Activated T-cell treated with anti-CD3 and anti-CD28 coated beads, Interleukin-2, amount 50 U/mL, for 72 hours (primary cell): ENCODE data around the gene ESPN. TPM values are rescaled to one million over a fixed set of nuclear protein-coding genes. Genes with fewer than 3 reads are reported as not detected.
A peak's percentile ranks its signal among the peaks of the same experiment; 100 is the strongest.
"Not testable (repeated sequence)": the region's sequence is repeated elsewhere in the genome, so short reads cannot be mapped to it uniquely, and the experiment has no call there.

Experiments used
- ATAC-seq, 2 donors: fragments of 150-1000 bp; cut with Tn5 transposase; replicated peaks in 1 of 2; 2 replicates each; pipeline ENCODE4 v1.10.0; 2021; ENCODE audit warnings: moderate library complexity in 2 of 2, mild to moderate bottlenecking in 1 of 2
- DNase-seq, 2 donors: peaks; one replicate each; pipeline ENCODE4 v3.0.0; 2021 to 2022; ENCODE audit warnings: mixed read lengths in 1 of 2
- H3K27ac Mint-ChIP-seq: one replicate; pipeline ENCODE4 v1.8.0; 2022; ENCODE audit warnings: mild to moderate bottlenecking, moderate library complexity, mixed read lengths
- H3K27me3 Mint-ChIP-seq: one replicate; pipeline ENCODE4 v1.8.0; 2022; ENCODE audit warnings: low read depth, mixed read lengths
- H3K36me3 Mint-ChIP-seq, 2 donors: one replicate each; pipeline ENCODE4 v1.8.0; 2022; ENCODE audit warnings: mixed read lengths in 2 of 2, mild to moderate bottlenecking in 1 of 2; ENCODE audit not compliant: insufficient read depth in 2 of 2
- H3K4me1 Mint-ChIP-seq: one replicate; pipeline ENCODE4 v1.8.0; 2022; ENCODE audit warnings: low read depth, mixed read lengths
- H3K4me3 Mint-ChIP-seq, 2 donors: one replicate each; pipeline ENCODE4 v1.8.0; 2022; ENCODE audit warnings: mild to moderate bottlenecking in 2 of 2, mixed read lengths in 2 of 2, moderate library complexity in 2 of 2
- H3K9me3 Mint-ChIP-seq, 2 donors: one replicate each; pipeline ENCODE4 v1.8.0; 2022; ENCODE audit warnings: mixed read lengths in 2 of 2
- total RNA-seq, 2 donors: library from RNA; stranded (reverse); gene quantifications; one replicate each; pipeline ENCODE4 v1.2.3, GENCODE V29; 2022

ESPN gene
- total RNA-seq, 2 donors from 2014 or later, result 1.3 to 2.0 TPM

DNA sequence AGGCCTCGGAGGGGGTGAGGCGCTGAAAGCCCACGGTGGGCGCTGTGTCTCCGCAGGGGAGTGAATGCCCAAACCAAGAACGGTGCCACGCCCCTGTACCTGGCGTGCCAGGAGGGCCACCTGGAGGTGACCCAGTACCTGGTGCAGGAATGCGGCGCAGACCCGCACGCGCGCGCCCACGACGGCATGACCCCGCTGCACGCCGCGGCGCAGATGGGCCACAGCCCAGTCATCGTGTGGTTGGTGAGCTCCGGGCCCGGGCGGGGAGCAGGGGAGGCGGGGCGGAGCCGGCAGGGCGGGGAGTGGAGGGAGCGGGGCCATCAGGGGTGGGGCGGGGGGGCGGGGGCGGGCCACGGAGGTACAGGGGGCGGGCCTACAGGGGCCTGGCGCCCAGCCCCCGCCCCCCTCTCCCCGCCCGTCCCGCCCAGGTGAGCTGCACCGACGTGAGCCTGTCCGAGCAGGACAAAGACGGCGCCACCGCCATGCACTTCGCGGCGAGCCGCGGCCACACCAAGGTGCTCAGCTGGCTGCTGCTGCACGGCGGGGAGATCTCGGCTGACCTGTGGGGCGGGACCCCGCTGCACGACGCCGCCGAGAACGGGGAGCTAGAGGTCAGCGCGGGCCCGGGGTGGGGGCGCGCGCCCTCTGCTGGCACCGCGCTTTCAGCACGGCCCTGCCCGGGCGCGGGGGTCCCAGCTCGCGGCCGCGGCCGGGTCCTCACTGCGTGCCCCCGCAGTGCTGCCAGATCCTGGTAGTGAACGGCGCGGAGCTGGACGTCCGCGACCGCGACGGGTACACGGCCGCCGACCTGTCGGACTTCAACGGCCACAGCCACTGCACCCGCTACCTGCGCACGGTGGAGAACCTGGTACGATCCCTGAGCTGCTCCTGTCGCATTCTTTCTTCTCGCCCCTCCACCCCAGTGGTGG is 15.9 kb downstream of the ESPN start:
- peak; percentile 82 to 89 for DNase-seq
- peak; percentile 93 to 94 for ATAC-seq
- Mint-ChIP-seq H3K27ac (no peak overlapping the region), H3K36me3 (no peaks in the 10 kb centered on the region), H3K4me3 (peak overlapping the region; percentile 66 to 78), H3K27me3 (peaks cover 45% of the 10 kb centered on the region), H3K4me1 (peaks cover 11% of the 10 kb centered on the region), H3K9me3 (no peaks in the 10 kb centered on the region)

DNA sequence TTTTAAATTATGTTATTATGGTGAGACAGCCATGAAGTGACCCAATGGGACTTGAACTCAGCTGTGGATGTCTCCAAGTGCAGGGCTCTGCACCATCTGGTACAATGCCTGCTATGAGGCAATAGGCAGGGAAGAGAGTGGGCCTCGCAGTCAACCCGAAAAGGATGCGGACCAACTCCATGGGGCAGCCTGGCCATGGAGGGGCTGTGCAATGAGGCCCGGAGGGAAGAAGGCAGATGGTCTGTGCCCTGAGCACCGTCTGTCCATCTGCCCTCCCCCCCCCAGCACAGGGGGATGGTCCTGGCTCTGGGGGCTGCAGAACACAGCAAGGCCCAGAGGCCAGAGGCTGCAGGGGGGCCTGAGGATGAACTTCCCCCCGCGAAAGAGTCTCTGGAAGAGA is 17.0 kb downstream of the ESPN start:
- peaks cover 11% of the 10 kb centered on the region for H3K4me1 Mint-ChIP-seq
- no peaks in the 10 kb centered on the region for H3K36me3 Mint-ChIP-seq
- DNase-seq (no peak), ATAC-seq (no peak)
- H3K27me3 Mint-ChIP-seq, result peaks cover 56% of the 10 kb centered on the region
- no peaks in the 10 kb centered on the region for H3K9me3 Mint-ChIP-seq
- H3K27ac Mint-ChIP-seq, result no peak overlapping the region
- no peak overlapping the region for H3K4me3 Mint-ChIP-seq

DNA sequence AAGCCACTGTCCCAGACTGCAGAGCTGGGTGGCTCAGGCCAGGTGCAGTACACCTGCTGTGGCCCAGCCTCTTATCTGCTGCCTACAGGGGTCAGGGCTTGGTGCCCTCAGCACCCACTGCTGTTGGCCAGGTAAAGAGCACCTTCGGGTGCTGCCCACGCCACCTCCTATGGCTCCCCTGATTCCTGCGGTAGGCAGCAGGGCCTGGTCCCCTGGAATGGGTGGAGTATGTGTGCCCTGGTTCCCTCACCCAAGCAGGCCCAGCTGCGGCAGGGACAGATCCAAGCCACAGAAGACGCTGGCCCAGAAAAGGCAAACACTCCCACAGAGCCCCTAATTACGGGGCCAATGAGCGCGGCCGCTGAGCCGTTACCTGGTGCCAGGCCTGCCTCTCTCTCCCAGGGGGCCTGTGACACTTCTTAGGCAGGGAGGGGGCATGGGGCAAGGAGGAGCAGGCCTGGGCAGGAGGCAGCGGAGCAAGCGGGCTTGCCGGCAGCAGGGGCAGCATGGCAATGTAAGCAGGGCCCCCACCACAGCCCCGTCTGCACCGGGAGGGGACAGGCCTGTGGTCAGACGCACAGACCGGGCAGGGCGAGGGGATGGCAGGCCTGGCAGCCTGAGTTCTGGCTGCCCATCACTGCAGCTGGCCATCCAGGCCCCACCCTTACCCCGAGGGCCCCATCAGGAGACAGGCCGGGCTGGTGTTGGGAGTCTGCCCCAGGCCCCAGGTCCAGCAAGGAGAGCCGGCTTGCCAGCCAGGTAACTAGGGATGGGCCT is 19.0 kb downstream of the ESPN start:
- Mint-ChIP-seq H3K27me3 (peaks cover 45% of the 10 kb centered on the region), H3K4me1 (peaks cover 16% of the 10 kb centered on the region), H3K9me3 (no peaks in the 10 kb centered on the region), H3K36me3 (no peaks in the 10 kb centered on the region), H3K27ac (no peak overlapping the region), H3K4me3 (no peak overlapping the region)
- ATAC-seq (no peak), DNase-seq (no peak)

DNA sequence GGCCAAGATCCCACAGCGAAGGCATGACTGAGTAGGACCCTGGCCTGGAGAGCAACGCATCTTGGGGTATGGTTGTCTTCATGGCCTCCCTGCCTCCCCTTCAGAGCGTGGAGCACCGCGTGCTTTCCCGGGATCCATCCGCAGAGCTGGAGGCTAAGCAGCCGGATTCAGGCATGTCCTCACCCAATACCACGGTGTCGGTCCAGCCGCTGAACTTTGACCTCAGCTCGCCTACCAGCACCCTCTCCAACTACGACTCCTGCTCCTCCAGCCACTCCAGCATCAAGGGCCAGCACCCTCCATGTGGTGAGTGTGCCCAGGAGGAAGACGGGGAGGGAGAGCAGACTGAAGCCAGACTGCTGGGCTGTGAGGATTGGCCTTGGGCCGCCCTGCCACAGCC is 19.8 kb downstream of the ESPN start:
- no peaks in the 10 kb centered on the region for H3K36me3 Mint-ChIP-seq
- ATAC-seq (no peak), DNase-seq (no peak)
- H3K4me1 Mint-ChIP-seq, result peaks cover 17% of the 10 kb centered on the region
- peaks cover 42% of the 10 kb centered on the region for H3K27me3 Mint-ChIP-seq
- H3K4me3 Mint-ChIP-seq, result no peak overlapping the region
- no peak overlapping the region for H3K27ac Mint-ChIP-seq
- H3K9me3 Mint-ChIP-seq, result no peaks in the 10 kb centered on the region

DNA sequence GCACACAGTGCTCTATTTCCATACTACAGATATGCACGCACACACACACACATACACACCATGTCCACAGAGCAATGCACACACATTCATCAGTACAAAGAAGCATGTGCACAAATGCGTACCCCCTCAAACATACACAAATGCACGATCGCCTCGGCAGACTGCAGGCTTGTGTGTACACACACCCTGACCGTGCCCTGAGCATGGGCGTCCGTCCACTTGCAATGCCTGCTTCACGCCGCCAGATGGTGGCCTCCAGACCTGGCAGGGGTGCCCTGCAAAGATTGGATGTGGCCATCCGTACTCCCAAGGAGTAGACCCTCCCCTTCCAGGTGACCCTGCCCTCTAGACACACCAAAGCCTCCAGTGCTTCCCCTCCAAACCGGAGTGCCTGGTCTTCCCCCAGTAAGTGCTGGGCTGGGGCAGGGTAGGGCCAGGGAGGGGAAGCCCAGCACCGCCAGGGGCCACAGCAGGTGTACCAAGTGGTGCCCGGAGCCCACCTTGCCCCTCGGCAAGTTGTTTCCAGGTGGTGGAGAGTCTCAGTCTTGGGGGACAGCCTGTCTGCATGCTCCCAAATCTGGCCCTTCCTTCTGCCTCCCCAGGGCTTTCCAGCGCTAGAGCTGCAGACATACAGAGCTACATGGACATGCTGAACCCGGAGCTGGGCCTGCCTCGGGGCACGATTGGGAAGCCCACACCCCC is 20.6 kb downstream of the ESPN start:
- H3K36me3 Mint-ChIP-seq, result no peaks in the 10 kb centered on the region

DNA sequence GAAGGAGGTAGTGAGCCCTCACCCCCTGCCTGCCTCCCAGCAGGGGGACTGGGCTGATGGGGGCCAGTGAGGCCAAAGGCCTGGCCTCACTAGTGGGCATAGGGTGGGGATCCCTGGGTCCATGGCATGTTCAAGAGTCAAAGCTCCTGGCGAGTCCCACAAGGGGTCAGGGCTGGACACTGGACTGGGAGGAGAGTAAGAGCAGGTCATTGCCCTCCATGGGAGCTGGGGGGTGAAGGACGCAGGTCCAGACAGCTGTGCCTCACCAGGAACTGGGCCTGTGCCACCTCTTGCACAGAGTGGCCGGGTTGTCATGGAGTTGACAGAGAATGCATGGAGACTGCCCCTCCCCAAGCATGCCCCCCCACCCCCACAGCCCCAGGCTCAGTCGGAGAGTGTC is 21.4 kb downstream of the ESPN start:
- not testable (repeated sequence) for H3K36me3 Mint-ChIP-seq, ATAC-seq, H3K27ac Mint-ChIP-seq, H3K9me3 Mint-ChIP-seq, H3K4me3 Mint-ChIP-seq, DNase-seq
- peaks cover 21% of the 10 kb centered on the region for H3K4me1 Mint-ChIP-seq
- peaks cover 53% of the 10 kb centered on the region for H3K27me3 Mint-ChIP-seq

More for the DNA sequence above, 20.6 kb downstream of the ESPN start:
- DNase-seq, result peak; percentile 52 to 53
- H3K27me3 Mint-ChIP-seq, result peaks cover 47% of the 10 kb centered on the region
- H3K4me1 Mint-ChIP-seq, result peaks cover 21% of the 10 kb centered on the region
- H3K9me3 Mint-ChIP-seq, result no peaks in the 10 kb centered on the region
- H3K4me3 Mint-ChIP-seq, result no peak overlapping the region
- H3K27ac Mint-ChIP-seq, result no peak overlapping the region
- ATAC-seq, result no peak

DNA sequence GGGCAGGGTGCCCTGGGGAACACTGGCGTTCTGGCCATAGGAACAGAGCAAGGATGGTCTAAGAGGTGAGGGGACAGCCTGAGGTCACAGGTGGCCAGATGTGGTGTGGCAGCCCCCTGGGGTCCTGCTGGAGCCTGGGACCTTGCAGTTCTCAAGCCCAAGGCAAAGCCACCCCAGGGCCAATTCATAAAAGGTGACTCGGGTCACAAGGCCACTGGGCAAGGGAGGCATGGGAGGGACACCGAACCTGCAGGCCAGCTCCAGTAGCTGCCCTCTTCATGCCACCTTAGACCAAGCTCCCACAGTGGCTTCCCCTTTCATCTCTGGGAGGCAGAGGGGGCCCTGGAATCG is 22.1 kb downstream of the ESPN start:
- Mint-ChIP-seq H3K9me3 (no peaks in the 10 kb centered on the region), H3K27me3 (peaks cover 48% of the 10 kb centered on the region), H3K4me1 (peaks cover 21% of the 10 kb centered on the region), H3K27ac (no peak overlapping the region), H3K36me3 (no peaks in the 10 kb centered on the region), H3K4me3 (peak overlapping the region in 1 of 2 donors; percentile 62)
- ATAC-seq (no peak), DNase-seq (no peak)

DNA sequence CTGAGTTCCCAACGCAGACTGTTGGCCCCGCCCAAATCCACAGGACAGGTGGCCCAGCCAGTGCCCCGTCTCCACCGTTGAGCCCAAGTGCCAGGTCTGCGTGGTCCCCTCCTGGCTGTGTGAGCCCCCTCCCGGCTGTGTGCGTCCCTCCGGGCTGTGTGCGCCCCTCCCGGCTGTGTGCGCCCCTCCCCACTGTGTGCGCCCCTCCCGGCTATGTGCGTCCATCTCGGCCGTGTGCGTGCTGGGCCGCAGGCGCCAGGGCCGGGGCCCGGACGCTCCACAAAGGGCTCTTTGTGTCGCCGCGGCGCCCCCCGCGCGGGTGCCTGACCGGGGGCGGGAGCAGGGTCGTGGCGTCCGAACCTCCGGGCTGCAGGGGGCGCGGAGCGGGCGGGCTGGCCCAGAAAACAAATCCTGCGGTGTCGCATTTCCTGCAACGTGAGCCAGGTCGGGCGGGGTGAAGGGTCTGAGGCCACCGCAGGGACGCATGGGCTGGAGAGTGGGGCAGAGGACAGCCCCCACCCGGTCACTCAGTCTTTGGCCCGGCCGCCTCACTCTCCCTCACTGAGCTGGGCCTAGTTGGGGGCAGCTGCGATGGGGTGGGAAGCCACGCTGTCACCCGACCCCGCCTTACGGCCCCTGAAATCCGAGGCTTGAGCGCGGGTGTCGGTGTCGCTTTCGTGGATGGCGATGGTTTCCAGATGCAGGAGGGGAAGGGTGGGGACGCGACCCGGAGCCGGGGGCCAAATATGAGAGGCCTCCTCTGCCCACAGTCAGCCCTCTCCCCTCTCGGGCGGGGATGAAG is 22.6 kb downstream of the ESPN start:
- Mint-ChIP-seq H3K36me3 (no peaks in the 10 kb centered on the region), H3K9me3 (no peaks in the 10 kb centered on the region), H3K27ac (no peak overlapping the region), H3K27me3 (peaks cover 47% of the 10 kb centered on the region), H3K4me3 (peak overlapping the region; percentile 51 to 57), H3K4me1 (peaks cover 21% of the 10 kb centered on the region)
- DNase-seq, result no peak
- ATAC-seq, result no peak

DNA sequence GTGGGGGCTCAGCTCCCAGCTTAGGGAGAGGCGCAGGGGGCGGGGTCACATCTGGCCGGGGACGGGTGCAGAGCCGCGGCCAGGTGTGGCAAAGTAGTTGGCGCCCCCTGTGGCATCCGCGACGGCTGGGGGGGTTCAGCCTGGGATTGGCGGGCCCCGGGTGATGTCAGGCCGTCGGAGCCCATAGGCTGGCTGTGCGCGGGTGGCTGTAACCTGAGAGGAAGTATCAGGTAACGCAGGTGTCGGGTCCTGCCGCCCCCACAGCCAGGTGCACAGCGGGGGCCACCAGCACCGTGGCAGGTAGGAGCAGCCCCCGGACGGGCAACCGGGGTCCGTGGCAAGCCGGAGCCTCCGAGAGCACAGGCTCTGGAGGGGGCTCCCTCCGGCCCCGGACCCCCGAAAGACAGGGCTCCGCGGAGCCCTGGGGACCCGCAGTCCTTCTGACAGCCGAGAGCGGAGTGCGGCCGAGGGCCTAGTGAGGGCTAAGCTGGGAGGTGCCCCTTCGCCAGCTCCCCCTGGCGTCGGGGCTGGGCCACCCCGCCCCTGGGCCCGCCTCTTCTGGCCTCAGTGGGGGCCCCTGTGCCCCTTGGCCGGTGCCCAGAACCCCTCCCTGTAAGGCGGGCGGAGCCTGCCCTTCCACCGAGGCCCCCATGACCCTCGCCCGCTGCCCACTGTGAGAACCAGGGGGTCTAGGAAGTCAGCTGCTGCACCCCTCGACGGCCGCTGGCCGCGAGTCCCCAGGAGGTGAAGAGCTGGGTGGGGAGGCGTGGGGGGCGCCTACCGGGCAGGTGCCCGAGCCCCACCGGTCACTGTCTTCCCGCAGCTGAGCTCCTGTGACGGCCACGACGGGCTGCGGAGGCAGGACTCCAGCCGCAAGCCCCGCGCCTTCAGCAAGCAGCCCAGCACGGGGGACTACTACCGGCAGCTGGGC is 23.5 kb downstream of the ESPN start:
- Mint-ChIP-seq H3K36me3 (no peaks in the 10 kb centered on the region), H3K9me3 (no peaks in the 10 kb centered on the region), H3K27ac (no peak overlapping the region), H3K4me1 (peaks cover 25% of the 10 kb centered on the region), H3K4me3 (peak overlapping the region; percentile 51 to 57), H3K27me3 (peaks cover 55% of the 10 kb centered on the region)
- DNase-seq (no peak), ATAC-seq (peak; percentile 42 to 58)

DNA sequence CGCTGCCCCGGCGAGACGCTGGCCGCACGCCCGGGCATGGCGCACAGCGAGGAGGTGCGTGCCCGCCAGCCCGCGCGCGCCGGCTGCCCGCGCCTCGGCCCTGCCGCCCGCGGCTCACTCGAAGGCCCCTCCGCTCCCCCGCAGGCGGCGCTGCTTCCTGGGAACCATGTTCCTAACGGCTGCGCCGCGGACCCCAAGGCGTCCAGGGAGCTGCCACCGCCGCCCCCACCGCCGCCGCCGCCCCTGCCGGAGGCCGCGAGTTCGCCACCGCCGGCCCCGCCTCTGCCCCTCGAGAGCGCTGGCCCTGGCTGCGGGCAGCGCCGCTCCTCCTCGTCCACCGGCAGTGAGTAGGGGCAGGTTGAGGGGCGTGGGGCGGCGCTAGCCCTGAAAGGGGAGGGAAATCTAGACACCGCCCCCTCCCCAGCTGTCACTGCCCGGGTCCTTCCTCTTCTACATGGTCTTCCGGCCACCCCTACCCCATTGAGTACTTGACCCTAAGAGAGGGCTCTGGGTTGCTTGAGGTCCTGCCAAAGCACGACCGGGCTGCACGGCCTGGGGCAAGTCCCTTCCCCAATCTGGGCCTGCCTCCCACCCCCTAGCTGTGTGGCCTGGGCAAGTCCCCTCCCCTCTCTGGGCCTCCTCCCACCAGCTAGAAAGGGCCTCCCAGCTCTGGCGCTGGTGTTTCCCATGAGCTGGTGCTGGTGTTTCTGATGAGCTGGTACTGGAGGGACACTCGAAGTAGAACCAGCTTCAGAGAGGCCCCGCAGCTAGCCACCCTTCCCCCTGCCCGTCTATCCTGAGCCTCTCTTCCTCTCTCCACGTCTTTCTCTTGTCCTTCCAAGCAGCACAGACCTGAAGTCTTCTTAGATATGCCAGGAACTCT is 24.4 kb downstream of the ESPN start:
- no peaks in the 10 kb centered on the region for H3K36me3 Mint-ChIP-seq
- H3K27me3 Mint-ChIP-seq, result peaks cover 63% of the 10 kb centered on the region
- peak; percentile 59 for ATAC-seq
- peak in 1 of 2 donors; percentile 41 for DNase-seq
- no peaks in the 10 kb centered on the region for H3K9me3 Mint-ChIP-seq
- H3K4me3 Mint-ChIP-seq, result peak overlapping the region; percentile 70 to 81
- H3K27ac Mint-ChIP-seq, result no peak overlapping the region
- H3K4me1 Mint-ChIP-seq, result peaks cover 31% of the 10 kb centered on the region

DNA sequence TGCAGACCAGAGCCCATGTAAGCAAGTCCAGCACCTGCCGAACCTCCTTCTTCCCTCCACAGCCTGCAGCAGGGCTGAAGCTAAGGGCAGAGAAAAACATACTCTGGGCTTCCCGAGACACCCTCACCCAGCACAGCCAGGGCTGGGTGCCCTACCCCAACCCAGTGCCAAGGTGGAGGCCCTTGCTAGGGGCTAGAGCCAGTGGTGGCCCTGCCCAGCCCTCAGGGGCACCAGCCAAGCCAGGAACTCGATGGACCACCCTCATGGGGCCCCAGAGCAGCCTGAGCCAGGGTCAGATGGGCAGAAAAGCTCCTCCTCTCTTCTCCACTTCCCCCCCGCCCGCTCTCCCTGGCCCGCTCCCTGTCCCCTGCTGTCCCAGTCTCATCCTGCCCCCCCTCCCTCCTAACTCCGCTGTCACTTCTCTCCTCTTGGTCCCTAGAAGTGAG is 25.5 kb downstream of the ESPN start:
- Mint-ChIP-seq H3K9me3 (no peaks in the 10 kb centered on the region), H3K36me3 (no peaks in the 10 kb centered on the region), H3K4me1 (peaks cover 27% of the 10 kb centered on the region), H3K27me3 (peaks cover 55% of the 10 kb centered on the region), H3K27ac (no peak overlapping the region), H3K4me3 (peak overlapping the region; percentile 70 to 81)
- ATAC-seq (no peak), DNase-seq (no peak)
